Kidney epithelial cell (primary cell): ENCODE results near the gene B3GNT9. TPM values are rescaled to one million over a fixed set of nuclear protein-coding genes. Genes with fewer than 3 reads are reported as not detected.

Experiments
- DNase-seq: peaks from one replicate; pipeline ENCODE4 v3.0.0-alpha.2; 2010; ENCODE audit warnings: low read depth
- H3K27me3 ChIP-seq: 2 replicates; pipeline ENCODE4 v1.6.0; 2011; ENCODE audit warnings: low read length; ENCODE audit not compliant: control insufficient read depth, insufficient read depth
- H3K36me3 ChIP-seq: 2 replicates; pipeline ENCODE4 v1.5.1; 2011; ENCODE audit warnings: low read length; ENCODE audit not compliant: control insufficient read depth, insufficient read depth
- H3K4me3 ChIP-seq: 2 replicates; pipeline ENCODE4 v1.5.1; 2011; ENCODE audit warnings: low read depth, mild to moderate bottlenecking, control low read depth, low read length
- CTCF ChIP-seq: IDR thresholded peaks from 2 replicates; pipeline ENCODE4 v1.5.1; 2011; ENCODE audit warnings: mild to moderate bottlenecking, moderate library complexity, low read length, control low read depth, inconsistent platforms; ENCODE audit not compliant: insufficient read depth, poor library complexity, severe bottlenecking
- total RNA-seq: library from RNA; depleted of rRNA; stranded (reverse); fragments of >200 nt; gene quantifications from 2 replicates; pipeline ENCODE4 v1.2.3, GENCODE V29; 2015

Gene B3GNT9
- total RNA-seq, 1 donor from 2014 or later, result 2.4 TPM

- H3K4me3 ChIP-seq, result no peak overlapping the region
- DNase-seq, result no peak
- TF ChIP-seq CTCF, result no peak
- H3K36me3 ChIP-seq, result no peaks in the 10 kb centered on the region
- H3K27me3 ChIP-seq, result peaks cover 6% of the 10 kb centered on the region
Measured at GRCh38 chr16:67188323-67188722, 37.5 kb upstream of the B3GNT9 start.

- no peaks in the 10 kb centered on the region for H3K36me3 ChIP-seq
- H3K27me3 ChIP-seq, result peaks cover 6% of the 10 kb centered on the region
- H3K4me3 ChIP-seq, result no peak overlapping the region
- no peak for TF ChIP-seq CTCF
- no peak for DNase-seq
Measured at GRCh38 chr16:67187175-67187890, 36.5 kb upstream of the B3GNT9 start.

- peaks cover 6% of the 10 kb centered on the region for H3K27me3 ChIP-seq
- no peak overlapping the region for H3K4me3 ChIP-seq
- H3K36me3 ChIP-seq, result no peaks in the 10 kb centered on the region
- DNase-seq, result no peak
- TF ChIP-seq CTCF, result no peak
Measured at GRCh38 chr16:67186550-67186950, 35.8 kb upstream of the B3GNT9 start.

- no peak for TF ChIP-seq CTCF
- H3K27me3 ChIP-seq, result peaks cover 6% of the 10 kb centered on the region
- H3K4me3 ChIP-seq, result no peak overlapping the region
- H3K36me3 ChIP-seq, result no peaks in the 10 kb centered on the region
- no peak for DNase-seq
Measured at GRCh38 chr16:67185651-67186134, 34.9 kb upstream of the B3GNT9 start.

GRCh38 chr16:67184995-67185650 is 34.3 kb upstream of the B3GNT9 start:
- Histone ChIP-seq H3K36me3 (no peaks in the 10 kb centered on the region), H3K27me3 (peaks cover 6% of the 10 kb centered on the region), H3K4me3 (no peak overlapping the region)
- no peak for DNase-seq
- peak; percentile 95 for TF ChIP-seq CTCF

GRCh38 chr16:67184453-67184994 is 33.7 kb upstream of the B3GNT9 start:
- Histone ChIP-seq H3K27me3 (peaks cover 6% of the 10 kb centered on the region), H3K4me3 (peak overlapping the region; percentile 63), H3K36me3 (no peaks in the 10 kb centered on the region)
- DNase-seq, result no peak
- TF ChIP-seq CTCF, result no peak
